ENCODE results near the gene MAGI3. TPM values are rescaled to one million over a fixed set of nuclear protein-coding genes. Genes with fewer than 3 reads are reported as not detected.

The MAGI3 gene
- total RNA-seq, 1 experiment from 2014 or later, result 27.6 TPM

DNA sequence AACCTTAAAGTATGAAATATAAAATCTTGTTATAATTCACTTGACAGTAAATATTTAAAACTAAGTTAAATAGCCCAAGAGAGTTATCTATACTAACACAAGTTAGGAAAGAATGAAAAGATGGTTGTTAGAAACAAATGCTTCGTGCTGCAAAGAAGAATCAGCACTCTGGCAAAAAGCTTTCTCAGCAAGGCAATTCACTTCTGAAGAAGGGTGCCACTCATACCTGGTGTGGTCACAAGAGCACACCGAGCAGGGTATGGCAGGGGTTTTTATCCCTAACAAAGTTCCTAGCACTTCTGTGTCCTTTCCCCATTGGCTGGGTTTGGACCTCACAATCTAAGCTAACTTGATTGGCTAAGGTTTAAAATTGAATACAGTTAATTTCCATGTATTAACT is 121.0 kb downstream of the MAGI3 start:
- Histone ChIP-seq H3K36me3 (ENCODE audit: control insufficient read depth, insufficient read depth, low read length) (no peaks in the 10 kb centered on the region), H3K27me3 (replicated peaks; ENCODE audit: control insufficient read depth, insufficient read depth, low read length) (no peaks in the 10 kb centered on the region), H3K4me1 (peaks cover 13% of the 10 kb centered on the region), H3K9me3 (peaks cover 12% of the 10 kb centered on the region; the same call in 1 of the 2 replicates), H3K4me3 (ENCODE audit: low read depth, low read length) (no peak overlapping the region)
- H3K9me3 Mint-ChIP-seq (ENCODE audit: unreplicated experiment), result no peaks in the 10 kb centered on the region
- no peaks in the 10 kb centered on the region for H3K27me3 Mint-ChIP-seq (ENCODE audit: insufficient read depth, unreplicated experiment)
- H3K27ac Mint-ChIP-seq (ENCODE audit: unreplicated experiment), result no peak overlapping the region
- BruUV-seq (replicated peaks), result no TSS peak
- POLR2A ChIA-PET, result no interaction called here
- no peak overlapping the region for H3K4me3 Mint-ChIP-seq (ENCODE audit: unreplicated experiment)
- intact Hi-C loops (cut with micrococcal nuclease; ENCODE audit: unreplicated experiment), result no loop called here
- H3K36me3 Mint-ChIP-seq (ENCODE audit: insufficient read depth, unreplicated experiment), result peaks cover 13% of the 10 kb centered on the region
- CTCF ChIA-PET, result no interaction called here
- DNase-seq, result no peak
- TF ChIP-seq, protein P1, sequence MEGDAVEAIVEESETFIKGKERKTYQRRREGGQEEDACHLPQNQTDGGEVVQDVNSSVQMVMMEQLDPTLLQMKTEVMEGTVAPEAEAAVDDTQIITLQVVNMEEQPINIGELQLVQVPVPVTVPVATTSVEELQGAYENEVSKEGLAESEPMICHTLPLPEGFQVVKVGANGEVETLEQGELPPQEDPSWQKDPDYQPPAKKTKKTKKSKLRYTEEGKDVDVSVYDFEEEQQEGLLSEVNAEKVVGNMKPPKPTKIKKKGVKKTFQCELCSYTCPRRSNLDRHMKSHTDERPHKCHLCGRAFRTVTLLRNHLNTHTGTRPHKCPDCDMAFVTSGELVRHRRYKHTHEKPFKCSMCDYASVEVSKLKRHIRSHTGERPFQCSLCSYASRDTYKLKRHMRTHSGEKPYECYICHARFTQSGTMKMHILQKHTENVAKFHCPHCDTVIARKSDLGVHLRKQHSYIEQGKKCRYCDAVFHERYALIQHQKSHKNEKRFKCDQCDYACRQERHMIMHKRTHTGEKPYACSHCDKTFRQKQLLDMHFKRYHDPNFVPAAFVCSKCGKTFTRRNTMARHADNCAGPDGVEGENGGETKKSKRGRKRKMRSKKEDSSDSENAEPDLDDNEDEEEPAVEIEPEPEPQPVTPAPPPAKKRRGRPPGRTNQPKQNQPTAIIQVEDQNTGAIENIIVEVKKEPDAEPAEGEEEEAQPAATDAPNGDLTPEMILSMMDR (IDR thresholded peaks at IDR 0.05; ENCODE audit: insufficient read depth in 1 of 2, low read depth in 1 of 2, low read length in 1 of 2, severe bottlenecking in 1 of 2, unreplicated experiment in 1 of 2), result no peak
- H3K4me1 Mint-ChIP-seq (ENCODE audit: low read depth, unreplicated experiment), result peaks cover 6% of the 10 kb centered on the region

DNA sequence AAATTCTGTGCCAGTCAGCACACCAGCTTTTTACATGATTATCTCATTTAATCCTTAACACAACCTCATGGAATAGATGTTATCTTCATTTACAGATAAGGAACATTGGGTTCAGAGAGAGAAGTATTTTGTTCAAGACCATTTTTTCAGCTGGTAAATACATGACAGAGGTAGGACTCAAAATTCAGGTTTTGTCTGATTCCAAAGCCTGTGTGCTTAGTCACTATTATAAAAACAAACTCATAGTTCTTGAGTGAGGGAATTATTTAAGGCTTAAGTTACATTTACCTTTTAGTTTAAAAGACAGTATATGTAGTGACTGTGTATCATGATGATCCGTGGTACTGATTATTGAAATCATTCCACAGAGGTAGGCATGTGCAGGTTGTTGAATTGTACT is 125.2 kb downstream of the MAGI3 start:
- CTCF ChIA-PET, result no interaction called here
- peaks cover 10% of the 10 kb centered on the region for H3K36me3 Mint-ChIP-seq (ENCODE audit: insufficient read depth, unreplicated experiment)
- H3K9me3 ChIP-seq, result peaks cover 12% of the 10 kb centered on the region; the same call in 1 of the 2 replicates
- H3K4me3 ChIP-seq (ENCODE audit: low read depth, low read length), result no peak overlapping the region
- no TSS peak for BruUV-seq (replicated peaks)
- H3K4me1 ChIP-seq, result peaks cover 52% of the 10 kb centered on the region
- peak in 1 of 2 experiments; percentile 15 for DNase-seq
- no peaks in the 10 kb centered on the region for H3K36me3 ChIP-seq (ENCODE audit: control insufficient read depth, insufficient read depth, low read length)
- peaks cover 17% of the 10 kb centered on the region for H3K4me1 Mint-ChIP-seq (ENCODE audit: low read depth, unreplicated experiment)
- peak overlapping the region; percentile 8 for H3K4me3 Mint-ChIP-seq (ENCODE audit: unreplicated experiment)
- POLR2A ChIA-PET, result no interaction called here
- TF ChIP-seq, protein P1 (IDR thresholded peaks at IDR 0.05; ENCODE audit: insufficient read depth in 1 of 2, low read depth in 1 of 2, low read length in 1 of 2, severe bottlenecking in 1 of 2, unreplicated experiment in 1 of 2), result no peak
- H3K9me3 Mint-ChIP-seq (ENCODE audit: unreplicated experiment), result no peaks in the 10 kb centered on the region
- no peak overlapping the region for H3K27ac Mint-ChIP-seq (ENCODE audit: unreplicated experiment)
- intact Hi-C loops (cut with micrococcal nuclease; ENCODE audit: unreplicated experiment), result no loop called here
- H3K27me3 ChIP-seq (replicated peaks; ENCODE audit: control insufficient read depth, insufficient read depth, low read length), result no peaks in the 10 kb centered on the region
- H3K27me3 Mint-ChIP-seq (ENCODE audit: insufficient read depth, unreplicated experiment), result no peaks in the 10 kb centered on the region

DNA sequence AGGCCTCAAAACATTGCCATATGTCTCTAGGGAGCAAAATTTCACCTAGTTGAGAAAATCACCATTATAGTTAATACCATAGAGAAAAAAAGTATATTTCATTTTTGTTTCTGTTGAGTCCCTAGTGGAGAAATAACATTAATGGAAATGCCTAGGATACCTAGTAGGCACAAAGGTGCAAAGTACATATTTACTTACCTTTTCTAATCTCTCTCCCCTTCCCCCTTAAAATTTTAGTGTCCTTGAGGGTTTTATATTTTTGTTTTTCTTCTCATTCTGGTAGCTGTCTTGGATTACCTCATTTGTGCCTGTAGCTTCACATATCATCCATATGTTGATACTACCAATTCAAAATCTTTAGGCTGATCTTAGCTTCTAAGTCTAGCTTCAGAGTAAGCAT is 127.0 kb downstream of the MAGI3 start:
- Mint-ChIP-seq H3K27me3 (ENCODE audit: insufficient read depth, unreplicated experiment) (no peaks in the 10 kb centered on the region), H3K36me3 (ENCODE audit: insufficient read depth, unreplicated experiment) (peaks cover 14% of the 10 kb centered on the region), H3K27ac (ENCODE audit: unreplicated experiment) (peak overlapping the region; percentile 42), H3K9me3 (ENCODE audit: unreplicated experiment) (no peaks in the 10 kb centered on the region), H3K4me1 (ENCODE audit: low read depth, unreplicated experiment) (peaks cover 17% of the 10 kb centered on the region), H3K4me3 (ENCODE audit: unreplicated experiment) (peak overlapping the region; percentile 3)
- Histone ChIP-seq H3K27me3 (replicated peaks; ENCODE audit: control insufficient read depth, insufficient read depth, low read length) (no peaks in the 10 kb centered on the region), H3K9me3 (0 out of 2 replicates have a peak, but pooled peaks cover 1% of the 10 kb centered on the region), H3K36me3 (ENCODE audit: control insufficient read depth, insufficient read depth, low read length) (no peaks in the 10 kb centered on the region), H3K4me1 (peaks cover 52% of the 10 kb centered on the region), H3K4me3 (ENCODE audit: low read depth, low read length) (no peak overlapping the region)
- CTCF ChIA-PET, result no interaction called here
- TF ChIP-seq, protein P1 (IDR thresholded peaks at IDR 0.05; ENCODE audit: insufficient read depth in 1 of 2, low read depth in 1 of 2, low read length in 1 of 2, severe bottlenecking in 1 of 2, unreplicated experiment in 1 of 2), result no peak
- intact Hi-C loops (cut with micrococcal nuclease; ENCODE audit: unreplicated experiment), result no loop called here
- DNase-seq, result no peak
- POLR2A ChIA-PET, result no interaction called here
- BruUV-seq (replicated peaks), result no TSS peak
